Endothelial cell of umbilical vein (primary cell): ENCODE measurements around the gene GYG1. TPM values are rescaled to one million over a fixed set of nuclear protein-coding genes. Genes with fewer than 3 reads are reported as not detected.

Source experiments
- BruUV-seq: library from RNA; stranded (reverse); fragments of 400-500 nt; replicated peaks from 2 replicates; lab custom pipeline; 2021; lab: Mats Ljungman, UMichigan
- CTCF ChIA-PET: fragments of 300-600, 350-600 bp; sonication (Branson Sonifier 250); formaldehyde crosslinking; loops from one replicate; lab custom pipeline; 2021; ENCODE audit warnings: antibody characterized with exemption, inconsistent platforms; lab: Charles Lee
- POLR2A ChIA-PET: fragments of 300-600, 350-600 bp; sonication (Branson Sonifier 250); formaldehyde crosslinking; loops from one replicate; lab custom pipeline; 2021; ENCODE audit warnings: antibody characterized with exemption, inconsistent platforms; lab: Charles Lee
- DNase-seq: peaks from one replicate; pipeline ENCODE4 v3.0.0-alpha.2; 2011; ENCODE audit warnings: low read depth, low spot score
- FAIRE-seq: peaks from 2 replicates; lab custom pipeline; 2011; peaks lifted over from hg19 to GRCh38; lab: Jason Lieb, UNC
- H2AFZ ChIP-seq: 2 replicates; pipeline ENCODE4 v1.6.0; 2012; ENCODE audit warnings: low read depth, low read length, control low read depth, inconsistent platforms
- H3K27ac ChIP-seq: 2 replicates; pipeline ENCODE4 v1.5.1; 2011; ENCODE audit warnings: low read depth, mild to moderate bottlenecking, control low read depth, low read length, moderate library complexity; ENCODE audit not compliant: insufficient read depth
- H3K27me3 ChIP-seq, 2 experiments: 2 replicates each; pipeline versions ENCODE4 v1.6.0 to v1.6.1; 2011; ENCODE audit warnings: low read length in 2 of 2, mixed read lengths in 1 of 2; ENCODE audit not compliant: control insufficient read depth in 2 of 2, insufficient read depth in 2 of 2
- H3K36me3 ChIP-seq, 2 experiments: 2 replicates in 1 of 2; 3 replicates in 1 of 2; pipeline ENCODE4 v1.5.1; 2011; ENCODE audit warnings: low read length in 2 of 2, mild to moderate bottlenecking in 1 of 2, moderate library complexity in 1 of 2; ENCODE audit not compliant: control insufficient read depth in 2 of 2, insufficient read depth in 2 of 2; ENCODE audit errors: extremely low read depth in 1 of 2
- H3K4me1 ChIP-seq: 3 replicates; pipeline ENCODE4 v1.5.1; 2011; ENCODE audit warnings: mild to moderate bottlenecking, low read length; ENCODE audit not compliant: control insufficient read depth, insufficient read depth; ENCODE audit errors: extremely low read depth
- H3K4me2 ChIP-seq: 2 replicates; pipeline ENCODE4 v1.6.1; 2011; ENCODE audit warnings: low read length, control low read depth, mixed read lengths; ENCODE audit not compliant: insufficient read depth
- H3K4me3 ChIP-seq, 3 experiments: fragments of 200-600 bp in 1 of 3; sonication (generic), shearing (Covaris generic) in 1 of 3; replicated peaks in 1 of 3; 2 replicates each; pipeline ENCODE4 v1.5.1; 2011 to 2016; ENCODE audit warnings: control low read depth in 3 of 3, low read length in 3 of 3, mild to moderate bottlenecking in 2 of 3, inconsistent platforms in 1 of 3, low read depth in 1 of 3, moderate library complexity in 1 of 3; ENCODE audit not compliant: insufficient read depth in 1 of 3
- H3K79me2 ChIP-seq: 2 replicates; pipeline ENCODE4 v1.6.0; 2012; ENCODE audit warnings: low read length, inconsistent platforms; ENCODE audit not compliant: control insufficient read depth, insufficient read depth
- H3K9ac ChIP-seq: replicated peaks from 2 replicates; pipeline ENCODE3; 2011; ENCODE audit warnings: low read length, control low read depth; ENCODE audit not compliant: insufficient read depth; ENCODE audit errors: extremely low read depth
- H3K9me1 ChIP-seq: replicated peaks from 3 replicates; pipeline ENCODE4 v1.6.0; 2011; ENCODE audit warnings: mild to moderate bottlenecking, low read length; ENCODE audit not compliant: control insufficient read depth, insufficient read depth; ENCODE audit errors: extremely low read depth
- H3K9me3 ChIP-seq: replicated peaks from 2 replicates; pipeline ENCODE4 v1.5.1; 2012; ENCODE audit warnings: low read length, inconsistent platforms; ENCODE audit not compliant: control insufficient read depth, insufficient read depth
- H4K20me1 ChIP-seq: replicated peaks from 2 replicates; pipeline ENCODE3; 2011; ENCODE audit warnings: mild to moderate bottlenecking, low read length; ENCODE audit not compliant: control insufficient read depth, insufficient read depth; ENCODE audit errors: extremely low read depth
- EZH2 ChIP-seq: IDR thresholded peaks from 2 replicates; pipeline ENCODE4 v1.6.1; 2012; ENCODE audit warnings: borderline replicate concordance, low read depth, mild to moderate bottlenecking, moderate library complexity, low read length, inconsistent platforms; ENCODE audit not compliant: severe bottlenecking
- FOS ChIP-seq: IDR thresholded peaks from 2 replicates; pipeline ENCODE4 v1.6.1; 2011; ENCODE audit warnings: mild to moderate bottlenecking, low read length, moderate library complexity, borderline replicate concordance; ENCODE audit not compliant: insufficient read depth
- GATA2 ChIP-seq: IDR thresholded peaks from 2 replicates; pipeline ENCODE4 v1.7.0; 2011; ENCODE audit warnings: low read depth, mild to moderate bottlenecking, moderate library complexity, mixed read lengths, low read length; ENCODE audit not compliant: insufficient read length, insufficient read depth
- JUN ChIP-seq: IDR thresholded peaks from 2 replicates; pipeline ENCODE4 v1.6.1; 2011; ENCODE audit warnings: borderline replicate concordance, low read depth; ENCODE audit not compliant: insufficient read length, insufficient read depth
- MYC ChIP-seq: IDR thresholded peaks from one replicate; pipeline ENCODE4 v1.6.1; 2011; ENCODE audit warnings: mild to moderate bottlenecking, low read depth, low read length
- POLR2A ChIP-seq: IDR thresholded peaks from 2 replicates; pipeline ENCODE4 v1.6.1; 2012; ENCODE audit warnings: low read depth, mild to moderate bottlenecking, control low read depth, low read length
- POLR2AphosphoS5 ChIP-seq: IDR thresholded peaks from 2 replicates; pipeline ENCODE4 v1.6.1; 2012; ENCODE audit warnings: low read depth, mild to moderate bottlenecking, control low read depth, low read length, moderate library complexity; ENCODE audit not compliant: insufficient read depth
- dilution Hi-C: fragments of 300-500 bp; cut with MboI; formaldehyde crosslinking; loops from one replicate; pipeline ENCODE4 v1.15.0; 2019; ENCODE audit warnings: low sequenced_read_pairs; ENCODE audit not compliant: extremely low pct_ligation_motif_present
- intact Hi-C: fragments of 100-400 bp; cut with micrococcal nuclease; formaldehyde crosslinking; loops from one replicate; pipeline ENCODE4 v1.10.0; 2022
- polyA plus RNA-seq, 4 experiments: library from polyadenylated mRNA; depleted of rRNA in 3 of 4; stranded (reverse) in 3 of 4; unstranded in 1 of 4; fragments of >200 nt; gene quantifications; 2 replicates each; pipeline versions ENCODE4 v1.2.1 to v1.2.3, GENCODE V29; 2011 to 2012; ENCODE audit warnings: missing spikeins in 1 of 4
- total RNA-seq: library from RNA; stranded (reverse); gene quantifications from 2 replicates; pipeline ENCODE4 v1.2.3, GENCODE V29; 2021
- TF ChIP-seq, protein P1 (sequence below), 2 donors: IDR thresholded peaks; 1 replicate in 1 of 2; 2 replicates in 1 of 2; pipeline ENCODE4 v1.5.1; 2011; ENCODE audit warnings: low read length in 2 of 2, mild to moderate bottlenecking in 2 of 2, moderate library complexity in 2 of 2, control low read depth in 1 of 2, inconsistent platforms in 1 of 2, low read depth in 1 of 2; ENCODE audit not compliant: insufficient read depth in 1 of 2; ENCODE audit errors: extremely low read depth in 1 of 2
- TF ChIP-seq, protein P2 (sequence below): IDR thresholded peaks from 2 replicates; pipeline ENCODE4 v1.6.1; 2011; ENCODE audit not compliant: insufficient read depth, insufficient read length

The GYG1 gene
- total and polyA plus RNA-seq, 2 donors (not counting 3 experiments of a cell fraction or from before 2014, with no cell fraction given): 24.7 to 58.5 TPM

DNA sequence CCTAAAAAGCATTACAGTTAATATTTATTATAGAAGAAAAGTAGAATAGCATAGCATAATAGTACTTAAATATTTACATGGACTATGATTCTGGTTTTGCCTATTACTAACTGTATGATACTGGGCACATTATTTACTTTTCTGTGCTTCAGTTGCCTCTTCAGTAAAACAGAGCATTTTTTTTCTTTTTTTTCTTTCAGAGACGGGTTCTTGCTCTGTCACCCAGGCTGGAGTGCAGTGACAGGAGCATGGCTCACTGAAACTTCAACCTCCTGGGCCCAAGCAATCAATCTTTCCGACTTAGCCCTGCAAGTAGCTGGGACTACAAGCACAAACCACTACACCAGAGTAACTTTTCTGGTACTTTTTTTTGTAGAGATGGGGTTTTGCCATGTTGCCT lies 47.0 kb downstream of the GYG1 start:
- H3K9me3 ChIP-seq: no peaks in the 10 kb centered on the region
- POLR2A ChIA-PET: no interaction called here

More for the DNA sequence above, 47.0 kb downstream of the GYG1 start:
- DNase-seq (no peak), FAIRE-seq (no peak)
- no peak overlapping the region for H3K4me3 ChIP-seq
- peaks cover 3 to 6% of the 10 kb centered on the region in 2 experiments for H3K36me3 ChIP-seq
- peaks cover 11% of the 10 kb centered on the region for H3K4me1 ChIP-seq
- H4K20me1 ChIP-seq: no peaks in the 10 kb centered on the region
- H3K27ac ChIP-seq: no peak overlapping the region
- H3K79me2 ChIP-seq: no peaks in the 10 kb centered on the region
- no peak overlapping the region for H2AFZ ChIP-seq
- no peak overlapping the region for H3K9ac ChIP-seq
- H3K9me1 ChIP-seq: no peaks in the 10 kb centered on the region
- H3K4me2 ChIP-seq: no peak overlapping the region
- dilution Hi-C loops (no loop called here), intact Hi-C loops (no loop called here)
- no TSS peak for BruUV-seq
- CTCF ChIA-PET: no interaction called here
- TF ChIP-seq EZH2 (no peak), POLR2AphosphoS5 (no peak), JUN (no peak), GATA2 (no peak), POLR2A (no peak), MYC (no peak), FOS (no peak)
- TF ChIP-seq, protein P1, sequence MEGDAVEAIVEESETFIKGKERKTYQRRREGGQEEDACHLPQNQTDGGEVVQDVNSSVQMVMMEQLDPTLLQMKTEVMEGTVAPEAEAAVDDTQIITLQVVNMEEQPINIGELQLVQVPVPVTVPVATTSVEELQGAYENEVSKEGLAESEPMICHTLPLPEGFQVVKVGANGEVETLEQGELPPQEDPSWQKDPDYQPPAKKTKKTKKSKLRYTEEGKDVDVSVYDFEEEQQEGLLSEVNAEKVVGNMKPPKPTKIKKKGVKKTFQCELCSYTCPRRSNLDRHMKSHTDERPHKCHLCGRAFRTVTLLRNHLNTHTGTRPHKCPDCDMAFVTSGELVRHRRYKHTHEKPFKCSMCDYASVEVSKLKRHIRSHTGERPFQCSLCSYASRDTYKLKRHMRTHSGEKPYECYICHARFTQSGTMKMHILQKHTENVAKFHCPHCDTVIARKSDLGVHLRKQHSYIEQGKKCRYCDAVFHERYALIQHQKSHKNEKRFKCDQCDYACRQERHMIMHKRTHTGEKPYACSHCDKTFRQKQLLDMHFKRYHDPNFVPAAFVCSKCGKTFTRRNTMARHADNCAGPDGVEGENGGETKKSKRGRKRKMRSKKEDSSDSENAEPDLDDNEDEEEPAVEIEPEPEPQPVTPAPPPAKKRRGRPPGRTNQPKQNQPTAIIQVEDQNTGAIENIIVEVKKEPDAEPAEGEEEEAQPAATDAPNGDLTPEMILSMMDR (IDR thresholded peaks at IDR 0.05; ENCODE audit: extremely low read depth in 1 of 2, insufficient read depth in 1 of 2, low read depth in 1 of 2, low read length in 2 of 2): no peak
- TF ChIP-seq, protein P2, sequence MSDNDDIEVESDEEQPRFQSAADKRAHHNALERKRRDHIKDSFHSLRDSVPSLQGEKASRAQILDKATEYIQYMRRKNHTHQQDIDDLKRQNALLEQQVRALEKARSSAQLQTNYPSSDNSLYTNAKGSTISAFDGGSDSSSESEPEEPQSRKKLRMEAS: no peak
- no peaks in the 10 kb centered on the region for H3K27me3 ChIP-seq
